Vagina (tissue), 2 donors: Measurements from ENCODE around the gene PDCD4. TPM values are rescaled to one million over a fixed set of nuclear protein-coding genes. Genes with fewer than 3 reads are reported as not detected.

Experiments
- DNase-seq, 2 donors: peaks; one replicate each; pipeline ENCODE4 v3.0.0-alpha.2; 2017; ENCODE audit errors: extremely low spot score in 2 of 2
- H3K27ac ChIP-seq: fragments of 200-600 bp; sonication (generic); one replicate; pipeline ENCODE4 v1.5.1; 2019
- H3K27me3 ChIP-seq: fragments of 200-600 bp; sonication (generic); one replicate; pipeline ENCODE4 v1.5.1; 2019
- H3K36me3 ChIP-seq, 2 donors: fragments of 200-600 bp; sonication (generic); one replicate each; pipeline ENCODE4 v1.5.1; 2017 to 2019
- H3K4me1 ChIP-seq: fragments of 200-600 bp; sonication (generic); one replicate; pipeline ENCODE4 v1.5.1; 2019
- H3K4me3 ChIP-seq, 2 donors: fragments of 200-600 bp; sonication (generic); 1 replicate in 1 of 2; 2 replicates in 1 of 2; pipeline ENCODE4 v1.5.1; 2016 to 2019
- H3K9me3 ChIP-seq: fragments of 200-600 bp; sonication (generic); one replicate; pipeline ENCODE4 v1.5.1; 2019
- POLR2A ChIP-seq, 2 donors: fragments of 450-650 bp; IDR thresholded peaks; one replicate each; pipeline ENCODE4 v1.6.1; 2017; ENCODE audit warnings: antibody characterized with exemption in 2 of 2, mild to moderate bottlenecking in 2 of 2, moderate library complexity in 2 of 2
- POLR2AphosphoS5 ChIP-seq, 2 donors: sonication (generic); formaldehyde crosslinking; IDR thresholded peaks; one replicate each; pipeline ENCODE4 v1.9.0; 2017; ENCODE audit warnings: antibody characterized with exemption in 2 of 2, mild to moderate bottlenecking in 2 of 2, low read depth in 1 of 2; ENCODE audit not compliant: insufficient read depth in 1 of 2
- intact Hi-C: fragments of 100-400 bp; cut with DNase I; formaldehyde crosslinking; loops from one replicate; pipeline ENCODE4 v1.15.1; 2023
- total RNA-seq: library from RNA; depleted of rRNA; stranded (reverse); fragments of >200 nt; gene quantifications from one replicate; pipeline ENCODE4 v1.2.3, GENCODE V29; 2016
- TF ChIP-seq, protein P1 (sequence below), 3 experiments: fragments of 450-650 bp in 2 of 3; fragments of 200-600 bp in 1 of 3; sonication (generic) in 1 of 3; IDR thresholded peaks; one replicate each; pipeline ENCODE4 v1.5.1; 2017 to 2019; ENCODE audit warnings: antibody characterized with exemption in 3 of 3, mild to moderate bottlenecking in 2 of 3, moderate library complexity in 2 of 3

Gene PDCD4
- total RNA-seq, 1 donor from 2014 or later = 110 TPM

DNA sequence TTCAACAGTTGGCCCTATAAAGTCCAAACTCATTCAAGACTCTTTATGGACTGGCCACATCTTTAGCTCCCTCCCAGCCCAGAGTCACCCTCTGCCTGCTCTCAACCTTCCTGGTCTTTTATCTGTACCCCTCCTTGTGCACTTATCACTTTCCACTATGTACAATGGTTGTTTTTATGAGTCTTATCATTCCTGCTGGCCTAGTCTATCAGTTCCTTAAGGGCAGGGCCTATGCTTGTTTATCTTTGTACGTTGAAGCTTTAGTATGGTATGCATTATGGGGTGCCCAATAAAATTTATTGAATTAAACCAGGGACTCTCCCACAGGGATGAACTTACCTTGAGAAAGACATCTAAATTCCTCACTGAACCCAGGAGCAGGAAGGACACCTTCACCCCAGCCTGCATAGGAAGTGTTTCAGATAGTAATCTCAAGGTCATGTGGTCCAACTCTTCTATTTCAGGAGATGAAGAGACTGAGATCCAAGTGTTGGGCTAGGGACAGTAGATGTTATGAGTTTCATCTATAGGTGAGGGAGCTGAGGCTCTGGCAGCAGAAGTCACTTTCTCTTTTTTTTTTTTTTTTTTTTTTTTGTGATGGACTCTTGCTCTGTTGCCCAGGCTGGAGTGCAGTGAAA is 13.3 kb upstream of the PDCD4 start:
- Histone ChIP-seq H3K4me1 (peaks cover 62% of the 10 kb centered on the region), H3K4me3 (no peak overlapping the region), H3K36me3 (no peaks in the 10 kb centered on the region), H3K27ac (peak overlapping the region; percentile 86), H3K9me3 (no peaks in the 10 kb centered on the region), H3K27me3 (no peaks in the 10 kb centered on the region)
- intact Hi-C loops = no loop called here
- TF ChIP-seq POLR2AphosphoS5 (IDR thresholded peaks at IDR 0.05; ENCODE audit: insufficient read depth in 1 of 2, low read depth in 1 of 2) (no peak), POLR2A (IDR thresholded peaks at IDR 0.05) (no peak)
- TF ChIP-seq, protein P1, sequence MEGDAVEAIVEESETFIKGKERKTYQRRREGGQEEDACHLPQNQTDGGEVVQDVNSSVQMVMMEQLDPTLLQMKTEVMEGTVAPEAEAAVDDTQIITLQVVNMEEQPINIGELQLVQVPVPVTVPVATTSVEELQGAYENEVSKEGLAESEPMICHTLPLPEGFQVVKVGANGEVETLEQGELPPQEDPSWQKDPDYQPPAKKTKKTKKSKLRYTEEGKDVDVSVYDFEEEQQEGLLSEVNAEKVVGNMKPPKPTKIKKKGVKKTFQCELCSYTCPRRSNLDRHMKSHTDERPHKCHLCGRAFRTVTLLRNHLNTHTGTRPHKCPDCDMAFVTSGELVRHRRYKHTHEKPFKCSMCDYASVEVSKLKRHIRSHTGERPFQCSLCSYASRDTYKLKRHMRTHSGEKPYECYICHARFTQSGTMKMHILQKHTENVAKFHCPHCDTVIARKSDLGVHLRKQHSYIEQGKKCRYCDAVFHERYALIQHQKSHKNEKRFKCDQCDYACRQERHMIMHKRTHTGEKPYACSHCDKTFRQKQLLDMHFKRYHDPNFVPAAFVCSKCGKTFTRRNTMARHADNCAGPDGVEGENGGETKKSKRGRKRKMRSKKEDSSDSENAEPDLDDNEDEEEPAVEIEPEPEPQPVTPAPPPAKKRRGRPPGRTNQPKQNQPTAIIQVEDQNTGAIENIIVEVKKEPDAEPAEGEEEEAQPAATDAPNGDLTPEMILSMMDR (IDR thresholded peaks at IDR 0.05) = no peak
- no peak for DNase-seq

DNA sequence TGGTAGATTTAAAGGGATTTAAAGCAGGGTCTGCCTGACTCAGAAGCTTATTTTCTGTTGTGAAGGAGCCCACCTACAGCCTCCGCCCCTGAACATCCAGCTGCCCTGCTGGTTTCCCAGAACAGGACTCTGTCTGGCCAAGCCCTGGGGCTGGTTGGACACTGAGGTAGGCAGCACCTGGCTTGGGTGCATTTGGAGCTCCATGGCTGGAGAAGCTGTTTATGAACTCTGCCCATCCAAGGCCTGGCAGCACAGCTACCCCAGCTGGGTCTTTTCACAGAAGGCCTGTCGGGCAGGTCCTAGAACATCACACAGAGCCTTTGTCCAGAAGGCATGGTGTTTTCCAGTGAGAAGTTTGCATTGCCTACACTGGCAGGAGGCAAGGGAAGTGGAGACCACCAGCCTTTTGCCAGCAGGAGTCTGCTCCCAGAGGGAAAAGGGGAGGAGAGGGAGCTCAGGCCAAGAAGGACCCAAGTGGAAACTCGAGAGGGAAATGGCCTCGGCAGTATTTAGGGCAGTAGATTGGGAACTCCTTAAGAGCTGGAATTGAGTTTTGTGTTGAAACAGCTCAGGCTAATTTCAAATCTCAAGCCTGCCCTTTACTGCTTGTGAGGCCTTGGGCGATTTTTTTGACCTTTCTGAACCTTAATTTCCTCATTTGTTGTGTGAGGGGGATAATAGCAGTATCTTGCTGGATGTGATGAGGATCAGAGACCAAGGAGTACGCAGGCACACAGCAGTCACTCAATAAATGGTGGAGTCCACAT is 12.3 kb upstream of the PDCD4 start:
- Histone ChIP-seq H3K4me1 (peaks cover 72% of the 10 kb centered on the region), H3K36me3 (no peaks in the 10 kb centered on the region), H3K9me3 (no peaks in the 10 kb centered on the region), H3K27ac (peak overlapping the region; percentile 86), H3K27me3 (no peaks in the 10 kb centered on the region), H3K4me3 (no peak overlapping the region)
- intact Hi-C loops = no loop called here
- TF ChIP-seq, protein P1 (IDR thresholded peaks at IDR 0.05) = no peak
- no peak for TF ChIP-seq POLR2A (IDR thresholded peaks at IDR 0.05)
- TF ChIP-seq POLR2AphosphoS5 (IDR thresholded peaks at IDR 0.05; ENCODE audit: insufficient read depth in 1 of 2, low read depth in 1 of 2) = no peak
- DNase-seq = peak in 1 of 2 donors; percentile 87

DNA sequence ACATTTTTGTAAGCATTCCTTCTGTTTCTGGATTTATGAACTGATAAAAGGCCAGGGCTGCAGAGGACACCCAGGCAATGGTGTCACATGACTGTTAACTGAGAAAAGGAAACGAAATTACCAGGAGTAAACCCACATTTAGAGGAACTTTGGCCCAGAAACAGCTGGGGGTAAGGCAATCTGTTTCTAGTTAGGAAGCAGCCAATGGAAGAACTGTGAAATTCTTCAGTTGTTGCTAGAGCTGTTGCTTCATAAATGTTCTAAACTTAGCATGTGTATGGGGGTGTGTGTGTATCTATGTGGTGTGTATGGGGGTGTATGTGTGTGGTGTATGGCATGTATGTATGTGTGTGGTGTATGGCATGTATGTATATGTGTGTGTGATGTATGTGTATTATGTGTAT is 11.8 kb upstream of the PDCD4 start:
- Histone ChIP-seq H3K4me1 (peaks cover 78% of the 10 kb centered on the region), H3K9me3 (no peaks in the 10 kb centered on the region), H3K4me3 (no peak overlapping the region), H3K27me3 (no peaks in the 10 kb centered on the region), H3K36me3 (no peaks in the 10 kb centered on the region), H3K27ac (peak overlapping the region; percentile 86)
- intact Hi-C loops = no loop called here
- no peak for DNase-seq
- TF ChIP-seq, protein P1 (IDR thresholded peaks at IDR 0.05) = no peak
- peak in 1 of 2 donors; percentile 4 for TF ChIP-seq POLR2AphosphoS5 (IDR thresholded peaks at IDR 0.05; ENCODE audit: insufficient read depth in 1 of 2, low read depth in 1 of 2)

GRCh38 chr10:110860576-110861241 is 11.0 kb upstream of the PDCD4 start:
- Histone ChIP-seq H3K4me3 (no peak overlapping the region), H3K27me3 (no peaks in the 10 kb centered on the region), H3K27ac (peak overlapping the region; percentile 86), H3K36me3 (no peaks in the 10 kb centered on the region), H3K4me1 (peaks cover 85% of the 10 kb centered on the region), H3K9me3 (no peaks in the 10 kb centered on the region)
- intact Hi-C loops = no loop called here
- DNase-seq = peak in 1 of 2 donors; percentile 94
- TF ChIP-seq POLR2A (IDR thresholded peaks at IDR 0.05) (no peak), POLR2AphosphoS5 (IDR thresholded peaks at IDR 0.05; ENCODE audit: insufficient read depth in 1 of 2, low read depth in 1 of 2) (peak in 1 of 2 donors; percentile 52)

- Histone ChIP-seq H3K27me3 (no peaks in the 10 kb centered on the region), H3K4me1 (peaks cover 93% of the 10 kb centered on the region), H3K36me3 (no peaks in the 10 kb centered on the region), H3K27ac (peak overlapping the region; percentile 86), H3K4me3 (no peak overlapping the region), H3K9me3 (no peaks in the 10 kb centered on the region)
- intact Hi-C loops = no loop called here
- no peak for DNase-seq
- TF ChIP-seq POLR2AphosphoS5 (IDR thresholded peaks at IDR 0.05; ENCODE audit: insufficient read depth in 1 of 2, low read depth in 1 of 2) (no peak), POLR2A (IDR thresholded peaks at IDR 0.05) (no peak)
- TF ChIP-seq, protein P1 (IDR thresholded peaks at IDR 0.05) = no peak
Measured at GRCh38 chr10:110861476-110861875, 10.3 kb upstream of the PDCD4 start.
